GM12892 (cell line): Measurements from ENCODE around the gene VPS13D.

Source experiments
- POLR2A ChIP-seq: IDR thresholded peaks from 2 replicates; pipeline ENCODE4 v1.6.1; 2011; ENCODE audit warnings: low read depth, low read length, control low read depth
- POLR2AphosphoS5 ChIP-seq: IDR thresholded peaks from 2 replicates; pipeline ENCODE4 v1.6.1; 2011; ENCODE audit warnings: low read depth, low read length, control low read depth

DNA sequence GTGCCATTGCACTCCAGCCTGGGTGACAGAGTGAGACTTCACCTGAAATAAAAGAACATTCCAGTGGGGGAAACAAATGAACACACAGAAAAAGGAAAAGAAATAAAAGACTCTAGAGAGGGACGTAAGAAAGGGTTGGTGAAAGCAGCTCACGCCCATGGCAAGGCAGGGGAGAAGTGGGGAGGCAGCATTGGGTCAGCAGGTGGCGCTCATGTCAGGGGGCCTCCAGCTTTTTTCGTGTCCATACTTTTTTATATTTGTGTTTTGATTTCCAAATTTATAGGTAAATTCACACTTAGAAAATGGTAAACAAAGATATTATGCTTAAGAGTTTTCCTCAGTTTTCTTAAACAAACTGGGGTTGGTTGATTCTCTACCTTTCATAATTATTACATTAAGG is 45.5 kb downstream of the VPS13D start:
- no peak for TF ChIP-seq POLR2AphosphoS5
- TF ChIP-seq POLR2A = no peak
